A673 (cell line): ENCODE results near the gene KLB.

Source experiments
- EZH2 ChIP-seq: fragments of 200-600 bp; sonication (generic); IDR thresholded peaks from 2 replicates; pipeline ENCODE4 v1.6.1; 2017; ENCODE audit warnings: borderline replicate concordance, low read depth, mild to moderate bottlenecking, mixed read lengths, antibody characterized with exemption, low read length; ENCODE audit not compliant: poor library complexity, severe bottlenecking
- TF ChIP-seq, protein P1 (sequence below): fragments of 300-800, 200-600 bp; sonication (generic); conservative IDR thresholded peaks from 2 replicates; pipeline ENCODE4 v1.5.1; 2017; ENCODE audit warnings: low read depth, mild to moderate bottlenecking, antibody characterized with exemption, low read length, moderate library complexity, mixed read lengths

- TF ChIP-seq, protein P1, sequence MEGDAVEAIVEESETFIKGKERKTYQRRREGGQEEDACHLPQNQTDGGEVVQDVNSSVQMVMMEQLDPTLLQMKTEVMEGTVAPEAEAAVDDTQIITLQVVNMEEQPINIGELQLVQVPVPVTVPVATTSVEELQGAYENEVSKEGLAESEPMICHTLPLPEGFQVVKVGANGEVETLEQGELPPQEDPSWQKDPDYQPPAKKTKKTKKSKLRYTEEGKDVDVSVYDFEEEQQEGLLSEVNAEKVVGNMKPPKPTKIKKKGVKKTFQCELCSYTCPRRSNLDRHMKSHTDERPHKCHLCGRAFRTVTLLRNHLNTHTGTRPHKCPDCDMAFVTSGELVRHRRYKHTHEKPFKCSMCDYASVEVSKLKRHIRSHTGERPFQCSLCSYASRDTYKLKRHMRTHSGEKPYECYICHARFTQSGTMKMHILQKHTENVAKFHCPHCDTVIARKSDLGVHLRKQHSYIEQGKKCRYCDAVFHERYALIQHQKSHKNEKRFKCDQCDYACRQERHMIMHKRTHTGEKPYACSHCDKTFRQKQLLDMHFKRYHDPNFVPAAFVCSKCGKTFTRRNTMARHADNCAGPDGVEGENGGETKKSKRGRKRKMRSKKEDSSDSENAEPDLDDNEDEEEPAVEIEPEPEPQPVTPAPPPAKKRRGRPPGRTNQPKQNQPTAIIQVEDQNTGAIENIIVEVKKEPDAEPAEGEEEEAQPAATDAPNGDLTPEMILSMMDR = no peak
- TF ChIP-seq EZH2 = no peak
Observed at GRCh38 chr4:39494354-39494753, 87.6 kb downstream of the KLB start.
